Keratinocyte (primary cell): ENCODE measurements around the gene PTPRD. TPM values are rescaled to one million over a fixed set of nuclear protein-coding genes. Genes with fewer than 3 reads are reported as not detected.

Source experiments
- DNase-seq: peaks from one replicate; pipeline ENCODE4 v3.0.0-alpha.2; 2011; ENCODE audit warnings: low read depth, missing footprints, low spot score
- FAIRE-seq: peaks from 2 replicates; lab custom pipeline; 2011; peaks lifted over from hg19 to GRCh38; lab: Jason Lieb, UNC
- H2AFZ ChIP-seq: 2 replicates; pipeline ENCODE4 v1.6.0; 2012; ENCODE audit warnings: low read length, control low read depth, inconsistent platforms; ENCODE audit not compliant: control insufficient read depth
- H3K27ac ChIP-seq: 2 replicates; pipeline ENCODE4 v1.5.1; 2011; ENCODE audit warnings: low read length; ENCODE audit not compliant: control insufficient read depth, insufficient read depth
- H3K27me3 ChIP-seq: 3 replicates; pipeline ENCODE4 v1.6.0; 2011; ENCODE audit warnings: low read length; ENCODE audit not compliant: control insufficient read depth, insufficient read depth; ENCODE audit errors: extremely low read depth
- H3K36me3 ChIP-seq, 2 experiments: 2 replicates in 1 of 2; 3 replicates in 1 of 2; pipeline ENCODE4 v1.5.1; 2011; ENCODE audit warnings: low read length in 2 of 2, mild to moderate bottlenecking in 1 of 2; ENCODE audit not compliant: control insufficient read depth in 2 of 2, insufficient read depth in 2 of 2; ENCODE audit errors: extremely low read depth in 1 of 2
- H3K4me1 ChIP-seq: 3 replicates; pipeline ENCODE4 v1.5.1; 2011; ENCODE audit warnings: low read length; ENCODE audit not compliant: control insufficient read depth, insufficient read depth; ENCODE audit errors: extremely low read depth
- H3K4me2 ChIP-seq: 3 replicates; pipeline ENCODE4 v1.6.0; 2011; ENCODE audit warnings: low read depth, low read length; ENCODE audit not compliant: control insufficient read depth, insufficient read depth; ENCODE audit errors: extremely low read depth
- H3K4me3 ChIP-seq, 3 experiments: fragments of 200-600 bp in 1 of 3; sonication (generic) in 1 of 3; 2 replicates in 2 of 3; 3 replicates in 1 of 3; pipeline ENCODE4 v1.5.1; 2011 to 2016; ENCODE audit warnings: low read length in 3 of 3, mild to moderate bottlenecking in 3 of 3, control low read depth in 2 of 3, inconsistent platforms in 1 of 3, low read depth in 1 of 3, mixed read lengths in 1 of 3, mixed run types in 1 of 3, moderate library complexity in 1 of 3; ENCODE audit not compliant: control insufficient read depth in 2 of 3, insufficient read depth in 2 of 3; ENCODE audit errors: extremely low read depth in 1 of 3
- H3K79me2 ChIP-seq: 2 replicates; pipeline ENCODE4 v1.6.0; 2012; ENCODE audit warnings: low read length; ENCODE audit not compliant: control insufficient read depth, insufficient read depth
- H3K9ac ChIP-seq: 3 replicates; pipeline ENCODE4 v1.6.0; 2011; ENCODE audit warnings: low read length; ENCODE audit not compliant: control insufficient read depth, insufficient read depth; ENCODE audit errors: extremely low read depth
- H3K9me1 ChIP-seq: 3 replicates; pipeline ENCODE4 v1.6.0; 2011; ENCODE audit warnings: low read length; ENCODE audit not compliant: control insufficient read depth, insufficient read depth; ENCODE audit errors: extremely low read depth
- H3K9me3 ChIP-seq: 2 replicates; pipeline ENCODE4 v1.5.1; 2012; ENCODE audit warnings: low read depth, low read length; ENCODE audit not compliant: control insufficient read depth
- H4K20me1 ChIP-seq: 3 replicates; pipeline ENCODE4 v1.6.0; 2011; ENCODE audit warnings: low read length; ENCODE audit not compliant: control insufficient read depth, insufficient read depth; ENCODE audit errors: extremely low read depth
- CTCF ChIP-seq, 3 experiments: IDR thresholded peaks in 1 of 3; conservative IDR thresholded peaks in 1 of 3; optimal IDR thresholded peaks in 1 of 3; 2 replicates in 2 of 3; 3 replicates in 1 of 3; pipeline versions ENCODE3 to v1.5.1; 2011; ENCODE audit warnings: low read length in 3 of 3, mild to moderate bottlenecking in 3 of 3, moderate library complexity in 2 of 3, control low read depth in 1 of 3, inconsistent platforms in 1 of 3; ENCODE audit not compliant: insufficient read depth in 2 of 3; ENCODE audit errors: extremely low read depth in 1 of 3
- EZH2 ChIP-seq: IDR thresholded peaks from one replicate; pipeline ENCODE4 v1.6.1; 2012; ENCODE audit warnings: inconsistent platforms, mild to moderate bottlenecking, low read length, moderate library complexity
- dilution Hi-C: fragments of 300-500 bp; cut with MboI; formaldehyde crosslinking; loops from one replicate; pipeline ENCODE4 v1.7.0; 2020; ENCODE audit warnings: low sequenced_read_pairs; ENCODE audit not compliant: extremely low pct_ligation_motif_present
- polyA plus RNA-seq, 5 experiments: library from polyadenylated mRNA; depleted of rRNA in 3 of 5; stranded (reverse) in 3 of 5; stranded (forward) in 1 of 5; unstranded in 1 of 5; fragments of >200 nt; gene quantifications; 1 replicate in 1 of 5; 2 replicates in 3 of 5; 3 replicates in 1 of 5; pipeline versions ENCODE4 v1.2.1 to v1.2.3, GENCODE V29; 2011 to 2012; ENCODE audit warnings: missing spikeins in 2 of 5, low read depth in 1 of 5, low replicate concordance in 1 of 5

The PTPRD gene
- polyA plus RNA-seq, 1 donor (not counting 4 experiments of a cell fraction or from before 2014, with no cell fraction given) = 0.10 TPM

GRCh38 chr9:10130061-10130675 is 482.6 kb downstream of the PTPRD start:
- Histone ChIP-seq H4K20me1 (no peaks in the 10 kb centered on the region), H3K4me2 (no peak overlapping the region), H3K4me3 (no peak overlapping the region), H3K9me1 (no peaks in the 10 kb centered on the region), H2AFZ (no peak overlapping the region), H3K27ac (no peak overlapping the region), H3K4me1 (no peaks in the 10 kb centered on the region), H3K9ac (no peak overlapping the region), H3K36me3 (no peaks in the 10 kb centered on the region), H3K79me2 (no peaks in the 10 kb centered on the region), H3K9me3 (no peaks in the 10 kb centered on the region), H3K27me3 (no peaks in the 10 kb centered on the region)
- FAIRE-seq = no peak
- dilution Hi-C loops = no loop called here
- TF ChIP-seq CTCF (optimal IDR thresholded peaks at IDR 0.05 in 1 of 3, IDR thresholded peaks at IDR 0.05 in 1 of 3, conservative IDR thresholded peaks at IDR 0.05 in 1 of 3; ENCODE audit: extremely low read depth in 1 of 3, insufficient read depth in 2 of 3, low read length in 3 of 3) (no peak), EZH2 (no peak)
- no peak for DNase-seq

GRCh38 chr9:10127867-10128266 is 484.9 kb downstream of the PTPRD start:
- no peak overlapping the region for H3K9ac ChIP-seq
- FAIRE-seq (no peak), DNase-seq (no peak)
- H3K4me1 ChIP-seq = no peaks in the 10 kb centered on the region
- dilution Hi-C loops = no loop called here
- TF ChIP-seq CTCF (optimal IDR thresholded peaks at IDR 0.05 in 1 of 3, IDR thresholded peaks at IDR 0.05 in 1 of 3, conservative IDR thresholded peaks at IDR 0.05 in 1 of 3; ENCODE audit: extremely low read depth in 1 of 3, insufficient read depth in 2 of 3, low read length in 3 of 3) (no peak), EZH2 (no peak)
- no peaks in the 10 kb centered on the region for H3K27me3 ChIP-seq
- H3K9me3 ChIP-seq = no peaks in the 10 kb centered on the region
- H3K4me2 ChIP-seq = no peak overlapping the region
- no peak overlapping the region for H3K27ac ChIP-seq
- no peaks in the 10 kb centered on the region for H3K9me1 ChIP-seq
- no peak overlapping the region for H2AFZ ChIP-seq
- H3K4me3 ChIP-seq = no peak overlapping the region
- no peaks in the 10 kb centered on the region for H3K36me3 ChIP-seq
- no peaks in the 10 kb centered on the region for H3K79me2 ChIP-seq
- H4K20me1 ChIP-seq = no peaks in the 10 kb centered on the region
